Measurements from ENCODE around the gene GIMAP8.

GRCh38 chr7:150403376-150404171 is 46.9 kb upstream of the GIMAP8 start:
- no peak for TF ChIP-seq RAD21 (IDR thresholded peaks at IDR 0.05; ENCODE audit: low read length)
- TF ChIP-seq, protein P1, sequence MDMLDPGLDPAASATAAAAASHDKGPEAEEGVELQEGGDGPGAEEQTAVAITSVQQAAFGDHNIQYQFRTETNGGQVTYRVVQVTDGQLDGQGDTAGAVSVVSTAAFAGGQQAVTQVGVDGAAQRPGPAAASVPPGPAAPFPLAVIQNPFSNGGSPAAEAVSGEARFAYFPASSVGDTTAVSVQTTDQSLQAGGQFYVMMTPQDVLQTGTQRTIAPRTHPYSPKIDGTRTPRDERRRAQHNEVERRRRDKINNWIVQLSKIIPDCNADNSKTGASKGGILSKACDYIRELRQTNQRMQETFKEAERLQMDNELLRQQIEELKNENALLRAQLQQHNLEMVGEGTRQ (IDR thresholded peaks at IDR 0.05; ENCODE audit: borderline replicate concordance, low read depth, low read length) = no peak
